Measurements from ENCODE around the gene FNDC10. TPM values are rescaled to one million over a fixed set of nuclear protein-coding genes. Genes with fewer than 3 reads are reported as not detected.

Gene FNDC10
- total RNA-seq, 2 donors from 2014 or later: 10.4 to 10.8 TPM

DNA sequence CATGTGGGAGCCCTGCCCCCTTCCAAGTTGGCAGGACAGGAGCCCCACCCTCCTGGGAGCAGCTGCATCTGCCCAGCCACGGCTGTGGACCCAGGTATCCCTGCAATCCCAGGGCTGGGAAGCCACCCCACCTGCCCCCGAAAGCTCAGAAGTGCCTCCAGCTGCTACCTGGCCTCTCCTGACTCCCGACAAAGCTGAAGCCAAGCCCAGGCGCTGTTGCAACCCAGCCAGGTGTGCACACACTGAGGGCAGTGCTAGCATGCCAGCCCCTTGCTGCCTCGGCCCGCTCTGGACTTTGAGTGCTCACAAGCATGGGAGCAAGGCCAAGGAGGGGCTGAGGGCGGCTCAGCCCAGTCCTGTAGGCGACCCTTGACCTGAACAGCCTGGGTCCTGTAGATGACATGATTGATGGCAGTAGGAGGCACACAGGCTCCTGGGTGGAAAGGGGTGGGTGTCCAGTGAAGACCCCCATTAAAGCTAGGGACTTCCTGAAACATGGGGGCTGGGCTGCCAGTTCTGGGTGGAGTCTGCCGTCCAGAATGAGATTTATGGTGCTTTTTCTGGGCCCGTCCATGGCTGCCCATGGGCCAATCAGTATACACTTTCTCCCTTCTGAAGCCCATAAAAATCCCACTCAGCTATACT is 22.4 kb downstream of the FNDC10 start:
- H3K27ac ChIP-seq (ENCODE audit: low read depth, low read length): no peak overlapping the region
- no peaks in the 10 kb centered on the region for H3K9me3 ChIP-seq (ENCODE audit: control insufficient read depth, low read length)
- H3K4me3 ChIP-seq (ENCODE audit: low read length): no peak overlapping the region
- Mint-ChIP-seq H3K36me3 (ENCODE audit: low read depth) (peaks cover 6% of the 10 kb centered on the region), H3K4me1 (peaks cover 9% of the 10 kb centered on the region), H3K9me3 (no peaks in the 10 kb centered on the region), H3K4me3 (no peak overlapping the region), H3K27ac (no peak overlapping the region), H3K27me3 (ENCODE audit: insufficient read depth) (peaks cover 28% of the 10 kb centered on the region)
- peaks cover 20% of the 10 kb centered on the region for H3K27me3 ChIP-seq (ENCODE audit: control insufficient read depth, insufficient read depth, low read length, poor library complexity, severe bottlenecking)
- no peak for DNase-seq
- 69 to 80% methylated on average over 6 to 10 of the region's 10 CpGs for WGBS, 2 experiments (ENCODE audit: insufficient coverage in 1 of 2, insufficient read length in 1 of 2)
- H3K36me3 ChIP-seq (ENCODE audit: control insufficient read depth, insufficient read depth, low read length): no peaks in the 10 kb centered on the region
- H3K4me1 ChIP-seq (ENCODE audit: control insufficient read depth, insufficient read depth, low read length): no peaks in the 10 kb centered on the region
- TF ChIP-seq, protein P1, sequence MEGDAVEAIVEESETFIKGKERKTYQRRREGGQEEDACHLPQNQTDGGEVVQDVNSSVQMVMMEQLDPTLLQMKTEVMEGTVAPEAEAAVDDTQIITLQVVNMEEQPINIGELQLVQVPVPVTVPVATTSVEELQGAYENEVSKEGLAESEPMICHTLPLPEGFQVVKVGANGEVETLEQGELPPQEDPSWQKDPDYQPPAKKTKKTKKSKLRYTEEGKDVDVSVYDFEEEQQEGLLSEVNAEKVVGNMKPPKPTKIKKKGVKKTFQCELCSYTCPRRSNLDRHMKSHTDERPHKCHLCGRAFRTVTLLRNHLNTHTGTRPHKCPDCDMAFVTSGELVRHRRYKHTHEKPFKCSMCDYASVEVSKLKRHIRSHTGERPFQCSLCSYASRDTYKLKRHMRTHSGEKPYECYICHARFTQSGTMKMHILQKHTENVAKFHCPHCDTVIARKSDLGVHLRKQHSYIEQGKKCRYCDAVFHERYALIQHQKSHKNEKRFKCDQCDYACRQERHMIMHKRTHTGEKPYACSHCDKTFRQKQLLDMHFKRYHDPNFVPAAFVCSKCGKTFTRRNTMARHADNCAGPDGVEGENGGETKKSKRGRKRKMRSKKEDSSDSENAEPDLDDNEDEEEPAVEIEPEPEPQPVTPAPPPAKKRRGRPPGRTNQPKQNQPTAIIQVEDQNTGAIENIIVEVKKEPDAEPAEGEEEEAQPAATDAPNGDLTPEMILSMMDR (conservative IDR thresholded peaks at IDR 0.05): no peak
- no peak overlapping the region for H3K9ac ChIP-seq (ENCODE audit: extremely low read depth, low read length, poor library complexity, severe bottlenecking)

DNA sequence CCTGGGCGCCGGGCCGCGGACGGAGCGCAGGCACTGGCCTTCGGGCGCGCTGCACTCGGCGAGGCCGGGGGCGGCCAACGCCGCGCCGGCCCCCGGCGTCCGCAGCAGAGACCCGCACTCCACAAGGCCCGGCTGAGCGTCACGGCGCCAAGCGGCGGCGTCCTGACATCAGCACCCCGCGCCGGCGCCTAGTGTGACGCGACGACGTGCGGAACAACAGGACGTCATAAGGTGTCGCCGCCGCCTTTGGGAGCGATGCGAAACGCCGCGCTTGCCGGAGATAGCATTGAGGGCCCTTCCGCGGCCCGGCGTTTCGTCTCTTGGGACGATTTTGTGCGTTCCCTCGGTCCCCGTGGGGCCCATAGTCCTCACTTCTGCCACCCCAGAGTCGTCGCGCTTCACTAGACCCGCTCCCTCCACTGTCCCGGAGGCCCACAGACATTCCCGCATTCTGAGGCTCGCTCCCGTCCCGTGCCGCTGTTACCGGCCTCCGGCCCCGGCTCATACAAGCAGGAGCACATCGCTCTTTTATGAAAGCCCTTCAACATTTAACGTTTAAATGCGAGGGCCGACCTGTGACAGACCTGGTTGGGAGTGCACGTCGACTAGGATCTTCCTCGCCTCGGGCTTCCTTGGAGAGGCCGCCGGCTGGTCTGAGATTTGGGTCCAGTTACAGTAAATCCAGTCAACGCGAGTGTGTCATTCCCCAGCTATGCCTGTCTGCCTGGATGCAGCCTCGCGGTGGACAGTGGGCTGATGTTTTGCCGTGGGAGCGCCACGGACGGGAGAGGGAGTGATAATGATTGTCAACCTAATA is 25.0 kb downstream of the FNDC10 start, which contains the start of gene SSU72:
TSS of gene SSU72 (minus strand) at position 143 of the 817 bp plus-strand sequence. CDS start 306 bp downstream, outside the sequence.
- H3K9me3 ChIP-seq (ENCODE audit: control insufficient read depth, low read length): no peaks in the 10 kb centered on the region
- no peaks in the 10 kb centered on the region for H3K4me1 ChIP-seq (ENCODE audit: control insufficient read depth, insufficient read depth, low read length)
- Mint-ChIP-seq H3K27ac (peak within 1 kb of the TSS; percentile 100), H3K4me3 (peak within 1 kb of the TSS; percentile 96), H3K27me3 (ENCODE audit: insufficient read depth) (peaks cover 15% of the 10 kb centered on the region), H3K36me3 (ENCODE audit: low read depth) (peaks cover 17% of the 10 kb centered on the region), H3K4me1 (peaks cover 9% of the 10 kb centered on the region), H3K9me3 (no peaks in the 10 kb centered on the region)
- H3K27ac ChIP-seq (ENCODE audit: low read depth, low read length): peak within 1 kb of the TSS; percentile 96
- TF ChIP-seq, protein P1 (conservative IDR thresholded peaks at IDR 0.05): no peak
- peak; percentile 96 for DNase-seq
- H3K9ac ChIP-seq (ENCODE audit: extremely low read depth, low read length, poor library complexity, severe bottlenecking): peak within 1 kb of the TSS; percentile 99
- peaks cover 15% of the 10 kb centered on the region for H3K36me3 ChIP-seq (ENCODE audit: control insufficient read depth, insufficient read depth, low read length)
- H3K27me3 ChIP-seq (ENCODE audit: control insufficient read depth, insufficient read depth, low read length, poor library complexity, severe bottlenecking): peaks cover 10% of the 10 kb centered on the region
- peak within 1 kb of the TSS; percentile 85 for H3K4me3 ChIP-seq (ENCODE audit: low read length)
- WGBS, 2 experiments (ENCODE audit: insufficient coverage in 1 of 2, insufficient read length in 1 of 2): 1 to 3% methylated on average over 41 to 87 of the region's 87 CpGs

DNA sequence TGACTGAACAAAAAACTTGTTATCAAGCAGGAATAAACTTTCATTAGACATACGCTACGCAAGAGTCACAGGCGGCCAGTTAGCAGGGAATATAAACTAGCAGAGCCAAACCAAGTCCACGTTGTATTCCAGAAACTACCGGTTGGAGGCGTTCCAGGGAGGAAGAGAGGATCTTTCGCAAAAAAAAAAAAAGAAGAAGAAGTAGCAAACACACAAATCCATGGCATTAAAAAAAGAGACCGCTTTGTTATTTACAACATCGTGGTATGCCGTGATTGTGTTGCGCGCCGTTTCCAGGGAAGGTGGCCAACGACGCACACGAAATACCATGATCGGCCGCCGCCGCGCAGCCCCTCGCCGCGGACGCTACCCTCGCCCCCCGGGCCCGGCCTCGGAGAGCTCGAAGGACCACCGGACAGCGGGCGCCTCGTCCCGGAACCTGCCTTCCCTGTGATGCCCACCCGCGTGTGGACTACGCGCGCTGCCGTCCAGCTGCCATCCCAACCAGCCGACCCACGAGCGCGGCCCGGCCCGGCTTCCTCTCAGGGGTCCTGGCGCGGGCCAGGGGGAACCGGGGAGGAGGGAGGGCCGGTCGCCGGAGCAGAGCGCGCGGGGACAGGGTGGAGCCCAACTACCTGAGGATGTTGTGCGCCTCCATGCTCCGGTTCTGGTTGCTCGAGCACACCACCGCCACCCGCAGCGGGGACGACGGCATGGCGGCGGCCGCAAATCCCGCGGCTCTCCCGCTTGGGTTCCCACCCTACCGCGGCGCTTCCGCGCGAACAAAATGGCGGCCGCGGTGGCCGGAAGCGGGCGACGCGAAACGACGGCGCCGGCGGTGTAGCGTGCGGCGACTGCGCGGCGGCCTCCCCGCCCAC is 25.9 kb downstream of the FNDC10 start:
- Mint-ChIP-seq H3K27ac (peak overlapping the region; percentile 99), H3K9me3 (no peaks in the 10 kb centered on the region), H3K36me3 (ENCODE audit: low read depth) (peaks cover 25% of the 10 kb centered on the region), H3K27me3 (ENCODE audit: insufficient read depth) (peaks cover 14% of the 10 kb centered on the region), H3K4me1 (peaks cover 9% of the 10 kb centered on the region), H3K4me3 (peak overlapping the region; percentile 96)
- Histone ChIP-seq H3K4me1 (ENCODE audit: control insufficient read depth, insufficient read depth, low read length) (no peaks in the 10 kb centered on the region), H3K36me3 (ENCODE audit: control insufficient read depth, insufficient read depth, low read length) (peaks cover 23% of the 10 kb centered on the region), H3K9me3 (ENCODE audit: control insufficient read depth, low read length) (no peaks in the 10 kb centered on the region), H3K27ac (ENCODE audit: low read depth, low read length) (peak overlapping the region; percentile 96), H3K4me3 (ENCODE audit: low read length) (peak overlapping the region; percentile 85), H3K27me3 (ENCODE audit: control insufficient read depth, insufficient read depth, low read length, poor library complexity, severe bottlenecking) (peaks cover 10% of the 10 kb centered on the region), H3K9ac (ENCODE audit: extremely low read depth, low read length, poor library complexity, severe bottlenecking) (peak overlapping the region; percentile 99)
- 0 to 2% methylated on average over 49 to 96 of the region's 96 CpGs for WGBS, 2 experiments (ENCODE audit: insufficient coverage in 1 of 2, insufficient read length in 1 of 2)
- TF ChIP-seq, protein P1 (conservative IDR thresholded peaks at IDR 0.05): peak; percentile 65
- peak; percentile 86 for DNase-seq
